ENCODE measurements around the gene DTNB. TPM values are rescaled to one million over a fixed set of nuclear protein-coding genes. Genes with fewer than 3 reads are reported as not detected.
"Not testable (repeated sequence)": the region's sequence is repeated elsewhere in the genome, so short reads cannot be mapped to it uniquely, and the experiment has no call there.

The DTNB gene
- total and polyA plus RNA-seq, 2 donors (not counting 3 experiments of a cell fraction or from before 2014, with no cell fraction given): 11.5 to 17.0 TPM

GRCh38 chr2:25707927-25708590 is 34.7 kb upstream of the DTNB start:
- dilution Hi-C loops (cut with MboI; ENCODE audit: extremely low pct_ligation_motif_present, low sequenced_read_pairs) (no loop called here), intact Hi-C loops (cut with micrococcal nuclease) (no loop called here)
- no peak overlapping the region for H3K9ac ChIP-seq (replicated peaks; ENCODE audit: extremely low read depth, insufficient read depth, low read length)
- DNase-seq (ENCODE audit: low read depth, low spot score): no peak
- H3K27me3 ChIP-seq (ENCODE audit: control insufficient read depth in 2 of 2, insufficient read depth in 2 of 2, low read length in 2 of 2): peaks cover 0 to 3% of the 10 kb centered on the region in 2 experiments
- no peak overlapping the region for H3K4me2 ChIP-seq (ENCODE audit: insufficient read depth, low read length)
- H3K4me3 ChIP-seq (replicated peaks in 1 of 3; ENCODE audit: insufficient read depth in 1 of 3, low read depth in 1 of 3, low read length in 3 of 3): no peak overlapping the region
- CTCF ChIA-PET: interaction anchor here (0.7 to 3.5 kb wide), 2 partner anchors 9 to 101 kb away, joined by 3 to 32 read pairs; no protein-coding TSS in a partner anchor
- no peaks in the 10 kb centered on the region for H3K36me3 ChIP-seq (ENCODE audit: control insufficient read depth in 2 of 2, extremely low read depth in 1 of 2, insufficient read depth in 2 of 2, low read length in 2 of 2)
- no peak for FAIRE-seq
- no peaks in the 10 kb centered on the region for H3K9me1 ChIP-seq (replicated peaks; ENCODE audit: control insufficient read depth, extremely low read depth, insufficient read depth, low read length)
- no peak overlapping the region for H2AFZ ChIP-seq (ENCODE audit: low read depth, low read length)
- H3K79me2 ChIP-seq (ENCODE audit: control insufficient read depth, insufficient read depth, low read length): no peaks in the 10 kb centered on the region
- no peaks in the 10 kb centered on the region for H4K20me1 ChIP-seq (replicated peaks; ENCODE audit: control insufficient read depth, extremely low read depth, insufficient read depth, low read length)
- no peaks in the 10 kb centered on the region for H3K4me1 ChIP-seq (ENCODE audit: control insufficient read depth, extremely low read depth, insufficient read depth, low read length)
- no peak overlapping the region for H3K27ac ChIP-seq (ENCODE audit: insufficient read depth, low read depth, low read length)
- no peaks in the 10 kb centered on the region for H3K9me3 ChIP-seq (replicated peaks; ENCODE audit: control insufficient read depth, insufficient read depth, low read length)
- TF ChIP-seq EZH2 (IDR thresholded peaks at IDR 0.05; ENCODE audit: borderline replicate concordance, low read depth, low read length, severe bottlenecking): no peak
- TF ChIP-seq POLR2A (IDR thresholded peaks at IDR 0.05; ENCODE audit: low read depth, low read length): no peak
- TF ChIP-seq POLR2AphosphoS5 (IDR thresholded peaks at IDR 0.05; ENCODE audit: insufficient read depth, low read depth, low read length): no peak
- no peak for TF ChIP-seq FOS (IDR thresholded peaks at IDR 0.05; ENCODE audit: borderline replicate concordance, insufficient read depth, low read length)
- TF ChIP-seq CTCF (IDR thresholded peaks at IDR 0.05; ENCODE audit: extremely low read depth in 1 of 2, insufficient read depth in 1 of 2, low read depth in 1 of 2, low read length in 2 of 2): no peak
- TF ChIP-seq GATA2 (IDR thresholded peaks at IDR 0.05; ENCODE audit: insufficient read depth, insufficient read length, low read depth, low read length): no peak
- POLR2A ChIA-PET: no interaction called here
- BruUV-seq (replicated peaks): no TSS peak

GRCh38 chr2:25705575-25705974 is 32.2 kb upstream of the DTNB start:
- H2AFZ ChIP-seq (ENCODE audit: low read depth, low read length); POLR2A ChIA-PET; H3K9me1 ChIP-seq (replicated peaks; ENCODE audit: control insufficient read depth, extremely low read depth, insufficient read depth, low read length); intact Hi-C loops (cut with micrococcal nuclease); H3K27me3 ChIP-seq (ENCODE audit: control insufficient read depth in 2 of 2, insufficient read depth in 2 of 2, low read length in 2 of 2); H3K9ac ChIP-seq (replicated peaks; ENCODE audit: extremely low read depth, insufficient read depth, low read length); FAIRE-seq; H3K79me2 ChIP-seq (ENCODE audit: control insufficient read depth, insufficient read depth, low read length); BruUV-seq (replicated peaks); DNase-seq (ENCODE audit: low read depth, low spot score); CTCF ChIA-PET; H3K9me3 ChIP-seq (replicated peaks; ENCODE audit: control insufficient read depth, insufficient read depth, low read length); H4K20me1 ChIP-seq (replicated peaks; ENCODE audit: control insufficient read depth, extremely low read depth, insufficient read depth, low read length); H3K36me3 ChIP-seq (ENCODE audit: control insufficient read depth in 2 of 2, extremely low read depth in 1 of 2, insufficient read depth in 2 of 2, low read length in 2 of 2); H3K4me1 ChIP-seq (ENCODE audit: control insufficient read depth, extremely low read depth, insufficient read depth, low read length); H3K27ac ChIP-seq (ENCODE audit: insufficient read depth, low read depth, low read length); dilution Hi-C loops (cut with MboI; ENCODE audit: extremely low pct_ligation_motif_present, low sequenced_read_pairs); H3K4me2 ChIP-seq (ENCODE audit: insufficient read depth, low read length); H3K4me3 ChIP-seq (replicated peaks in 1 of 3; ENCODE audit: insufficient read depth in 1 of 3, low read depth in 1 of 3, low read length in 3 of 3): not testable (repeated sequence)
